GM23248 (cell line): ENCODE results near the gene TRMT1L.

Source experiments
- EZH2 ChIP-seq: fragments of 200-600 bp; sonication (generic); IDR thresholded peaks from 2 replicates; pipeline ENCODE4 v1.6.1; 2018; ENCODE audit warnings: antibody characterized with exemption, mild to moderate bottlenecking; ENCODE audit not compliant: insufficient read depth, poor library complexity, severe bottlenecking
- EZH2phosphoT487 ChIP-seq: fragments of 200-600 bp; sonication (generic); IDR thresholded peaks from 2 replicates; pipeline ENCODE4 v1.6.1; 2018; ENCODE audit warnings: antibody characterized with exemption, moderate library complexity, mild to moderate bottlenecking, low read depth; ENCODE audit not compliant: insufficient read depth

GRCh38 chr1:185083818-185084217, 72.9 kb downstream of the TRMT1L start:
- no peak for TF ChIP-seq EZH2phosphoT487
- TF ChIP-seq EZH2: no peak
